Hippocampal formation (tissue), 2 donors: ENCODE data around the gene ADH6.
"Not testable (repeated sequence)": the region's sequence is repeated elsewhere in the genome, so short reads cannot be mapped to it uniquely, and the experiment has no call there.

Experiments
- DNase-seq, 2 donors: peaks; one replicate each; lab custom pipeline; 2025; lab: John Stamatoyannopoulos, UW

The ADH6 gene

DNA sequence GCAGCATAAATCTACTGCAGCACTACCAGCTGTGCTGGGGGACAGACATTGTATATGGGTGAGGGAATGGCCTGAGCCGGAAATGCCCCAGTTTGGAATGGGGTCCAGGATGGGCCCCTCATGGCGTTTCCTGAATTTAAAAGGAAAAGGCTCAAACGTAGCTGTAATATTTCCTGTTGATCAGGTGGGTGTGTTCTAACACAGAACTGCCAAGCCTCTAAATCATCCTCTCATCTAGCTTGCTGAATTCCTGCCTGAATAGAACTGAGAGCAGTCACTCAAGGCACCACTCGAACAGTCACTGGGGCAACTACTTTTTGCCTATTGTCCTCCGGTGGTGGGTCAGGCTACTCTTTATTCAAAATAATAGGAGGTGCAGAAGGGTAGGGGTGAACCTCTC, 28.7 kb downstream of the ADH6 start:
- no peak for DNase-seq

DNA sequence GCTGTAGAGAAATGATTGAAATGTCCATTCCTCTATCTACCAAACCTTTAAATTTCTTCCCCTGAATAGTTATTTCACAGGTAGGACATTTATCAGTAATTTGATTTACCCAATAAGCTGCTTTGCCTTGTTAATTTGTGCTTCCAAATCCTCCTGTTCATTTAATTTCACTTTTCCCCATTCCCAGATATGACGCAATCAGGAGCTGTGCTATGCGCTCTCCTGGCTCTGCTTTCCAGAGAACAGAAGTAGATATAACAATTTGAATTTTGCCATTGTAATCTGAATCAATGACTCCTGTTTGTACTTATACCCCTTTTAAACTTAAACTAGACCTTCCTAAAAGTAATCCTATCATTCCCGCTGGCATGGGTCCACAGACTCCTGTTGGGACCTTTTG, 29.1 kb downstream of the ADH6 start:
- not testable (repeated sequence) for DNase-seq

DNA sequence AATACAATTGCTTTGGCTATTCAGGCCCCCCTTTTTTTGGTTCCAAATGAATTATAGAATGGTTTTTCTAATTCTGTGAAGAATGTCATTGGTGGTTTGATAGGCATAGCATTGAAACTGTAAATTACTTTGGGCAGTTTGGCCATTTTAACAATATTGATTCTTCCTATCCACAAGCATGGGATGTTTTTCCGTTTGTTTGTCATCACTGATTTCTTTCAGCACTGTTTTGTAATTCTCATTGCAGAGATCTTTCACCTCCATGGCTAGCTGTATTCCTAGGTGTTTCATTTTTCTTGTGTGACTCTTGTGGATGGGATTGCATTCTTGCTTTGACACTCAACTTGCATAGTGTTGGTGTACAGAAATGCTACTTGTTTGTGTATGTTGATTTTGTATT, 33.0 kb downstream of the ADH6 start:
- DNase-seq, result no peak

DNA sequence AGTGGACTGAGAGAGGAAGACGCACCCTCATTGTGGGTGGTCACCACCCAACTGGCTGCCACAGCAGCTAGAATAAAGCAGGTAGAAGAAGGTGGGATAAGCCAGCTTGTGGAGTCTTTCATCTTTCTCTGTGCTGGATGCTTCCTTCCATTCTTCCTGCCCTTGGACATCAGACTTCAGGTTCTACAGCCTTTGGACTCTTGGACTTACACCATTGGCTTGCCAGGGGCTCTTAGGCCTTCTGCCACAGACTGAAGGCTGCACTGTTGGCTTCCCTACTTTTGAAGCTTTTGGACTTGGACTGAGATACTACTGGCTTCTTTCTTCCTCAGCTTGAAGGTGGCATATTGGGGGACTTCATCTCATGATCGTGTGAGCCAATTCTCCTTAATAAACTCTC, 33.5 kb downstream of the ADH6 start:
- DNase-seq, result no peak

DNA sequence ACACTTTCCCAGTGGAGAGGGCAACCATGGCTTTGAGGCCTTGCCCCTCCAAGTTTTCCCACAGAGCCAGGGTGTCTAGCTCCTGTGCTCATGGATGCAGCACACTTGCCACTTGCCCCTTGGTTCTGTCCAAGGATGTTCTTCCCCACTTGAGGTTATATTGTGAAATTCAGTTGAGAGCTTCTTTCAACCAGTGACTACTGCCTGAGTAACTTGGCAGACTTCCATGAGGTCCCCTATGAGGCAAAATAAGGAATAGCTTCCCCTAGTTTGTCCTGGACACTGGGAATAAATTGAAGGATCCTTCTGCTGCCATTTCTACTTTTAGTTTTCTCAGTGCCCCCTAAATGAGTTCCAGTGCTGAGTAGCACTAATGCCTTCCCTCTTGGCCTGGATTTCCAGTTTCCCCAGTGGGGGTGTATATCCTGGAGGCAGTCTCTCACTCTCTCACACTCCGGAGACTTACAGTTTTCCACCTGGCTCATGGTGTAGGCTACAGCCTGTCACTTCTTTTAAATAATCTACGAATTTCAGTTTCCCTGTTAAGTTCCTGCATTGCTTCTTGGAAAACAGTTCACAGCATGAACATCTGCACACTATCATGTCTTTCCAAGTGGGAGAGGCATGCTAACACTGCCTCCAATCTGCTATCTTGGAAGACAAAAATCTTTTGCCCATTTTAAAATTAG, 38.5 kb downstream of the ADH6 start:
- no peak for DNase-seq

DNA sequence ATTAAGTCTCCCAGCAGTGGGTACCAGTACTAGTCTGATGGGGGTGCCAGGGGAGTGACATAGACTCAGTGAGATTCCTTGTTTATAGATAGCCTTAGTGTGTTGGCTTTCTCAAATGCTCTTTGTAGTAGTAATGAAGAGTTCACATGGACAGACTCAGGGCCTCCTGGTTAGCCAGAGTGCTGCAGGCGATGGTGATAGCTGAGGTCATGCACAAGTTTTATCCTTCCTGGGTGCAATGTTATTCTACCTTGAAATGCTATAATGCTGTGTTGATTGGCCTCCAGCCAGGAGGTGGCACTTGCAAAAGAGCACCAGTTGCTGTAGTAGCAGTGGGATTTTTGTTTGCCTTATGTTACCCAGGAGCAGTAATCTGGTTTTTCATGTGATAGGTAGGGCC, 39.4 kb downstream of the ADH6 start:
- no peak for DNase-seq

DNA sequence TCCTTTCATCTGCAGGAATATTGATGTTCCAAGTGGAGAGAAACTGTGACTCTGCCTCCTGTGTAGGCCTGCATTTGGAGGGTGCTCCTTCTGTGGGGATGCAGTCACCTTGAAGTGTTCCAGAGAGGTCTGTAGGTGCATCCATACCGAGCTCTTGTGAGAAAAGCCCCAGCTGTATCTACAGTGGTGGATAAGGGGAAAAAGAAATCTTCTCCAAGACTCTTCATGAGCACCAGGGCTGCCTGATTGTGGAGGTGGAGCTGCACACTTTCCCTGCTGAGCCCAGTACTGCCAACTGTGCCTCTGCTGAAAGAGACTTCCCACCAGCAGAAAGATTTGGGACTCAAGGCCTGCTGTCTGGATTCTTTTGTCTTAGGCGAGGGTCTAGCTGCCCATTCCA, 39.9 kb downstream of the ADH6 start:
- no peak for DNase-seq

DNA sequence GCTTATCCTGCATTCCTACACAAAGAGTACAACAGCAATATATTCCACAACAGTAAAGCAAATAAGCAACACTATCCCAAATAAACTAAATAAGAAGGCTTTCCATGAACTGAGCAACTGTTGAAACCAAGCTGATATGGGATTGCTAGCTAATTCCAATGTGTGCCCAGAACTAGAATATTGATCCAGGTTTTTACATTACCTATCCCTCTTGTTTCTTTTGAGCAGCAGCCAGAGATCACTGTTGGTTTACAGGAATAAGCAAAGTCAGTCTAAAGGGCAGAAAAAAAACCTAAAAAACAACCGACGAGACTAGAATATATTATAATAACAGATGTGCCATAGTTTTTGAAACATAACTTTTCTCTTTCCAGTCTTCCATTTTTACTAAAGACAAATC, 52.5 kb downstream of the ADH6 start:
- no peak for DNase-seq

DNA sequence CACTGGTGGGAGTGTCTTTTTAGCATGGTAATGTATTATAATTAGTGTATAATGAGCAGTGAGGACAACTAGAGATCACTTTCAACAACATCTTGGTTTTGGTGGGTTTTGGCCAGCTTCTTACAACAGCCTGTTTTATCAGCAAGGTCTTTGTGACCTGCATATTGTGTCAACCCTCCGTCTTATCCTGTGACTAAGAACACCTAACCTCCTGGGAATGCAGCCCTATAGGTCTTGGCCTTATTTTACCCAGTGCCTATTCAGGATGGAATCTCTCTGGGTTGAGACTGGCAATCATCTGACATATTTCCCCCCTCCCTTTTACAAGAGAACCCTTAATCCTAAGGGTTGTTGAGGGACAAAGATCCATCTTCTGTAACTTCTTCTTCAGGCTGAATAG, 53.1 kb downstream of the ADH6 start:
- no peak for DNase-seq

DNA sequence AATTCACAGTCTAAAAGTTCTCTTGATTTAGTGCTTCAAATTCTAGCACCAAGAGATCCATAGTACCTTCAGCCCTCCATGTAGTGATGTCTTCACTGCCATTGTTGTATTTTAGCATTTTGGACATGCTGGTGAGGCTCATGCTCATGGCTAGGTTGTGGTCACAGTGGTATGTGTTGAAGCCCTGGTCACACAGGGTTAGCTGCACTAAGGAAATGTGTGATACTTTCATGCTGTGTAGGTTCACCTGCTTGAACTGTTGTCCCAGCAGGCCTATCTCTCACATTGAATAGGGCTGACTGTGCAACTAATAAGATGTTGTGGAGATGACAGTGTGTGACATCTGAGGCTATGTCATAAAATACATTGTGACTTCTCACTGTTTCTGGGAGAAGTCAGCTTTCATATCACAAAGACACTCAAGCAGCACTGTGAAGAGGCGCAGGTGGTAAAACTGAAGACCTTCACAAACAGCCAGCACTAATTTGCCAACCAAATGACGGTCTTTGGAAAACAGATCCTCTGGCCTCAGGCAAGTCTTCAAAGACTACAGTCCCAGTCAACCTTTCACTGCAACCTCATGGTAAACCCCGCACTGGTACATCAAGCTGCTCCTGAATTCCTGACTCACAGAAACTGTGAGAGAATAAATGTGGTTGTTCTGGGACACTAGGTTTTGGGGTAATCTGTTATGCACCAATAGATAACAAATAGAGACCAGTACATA, 57.5 kb downstream of the ADH6 start:
- no peak for DNase-seq

DNA sequence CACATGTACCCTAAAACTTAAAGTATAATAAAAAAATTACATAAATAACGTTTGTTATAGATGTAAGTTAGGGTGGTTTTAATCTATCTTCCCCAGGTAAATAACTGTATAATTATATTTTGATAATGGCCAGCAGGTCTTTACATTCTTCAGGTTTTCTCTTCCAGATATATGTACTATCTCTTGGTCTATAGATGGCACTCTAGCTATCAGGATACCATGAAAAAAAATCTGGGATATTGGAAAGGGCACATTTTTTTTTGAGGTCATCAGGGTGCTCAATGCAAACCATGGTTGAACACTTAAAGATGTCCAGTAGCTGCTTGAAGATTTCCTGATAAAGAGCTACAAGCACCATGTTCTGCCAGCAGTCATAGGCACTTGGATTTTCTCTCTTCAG, 59.3 kb downstream of the ADH6 start:
- no peak for DNase-seq

DNA sequence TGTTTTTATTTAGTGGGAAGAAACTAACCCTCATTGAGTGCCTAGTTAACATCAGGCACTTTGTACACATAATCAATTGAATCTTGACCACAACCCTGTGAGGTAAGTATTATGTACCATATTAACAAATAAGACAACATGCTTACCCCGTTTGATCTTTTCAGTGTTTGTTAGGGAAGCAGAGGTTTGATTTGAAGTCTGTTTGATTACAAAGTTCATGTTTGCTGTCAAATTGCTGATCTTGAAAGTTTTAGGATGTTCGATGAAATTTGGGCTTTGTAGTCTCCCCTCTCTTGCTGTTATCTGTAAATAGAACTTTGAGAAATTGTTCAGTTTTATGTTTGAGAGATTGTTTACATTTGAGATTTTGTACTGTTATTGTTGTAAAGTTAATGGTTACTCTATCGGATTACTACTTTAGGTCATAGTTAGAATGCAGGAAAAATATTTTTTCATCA, 61.5 kb downstream of the ADH6 start:
- DNase-seq, result no peak

DNA sequence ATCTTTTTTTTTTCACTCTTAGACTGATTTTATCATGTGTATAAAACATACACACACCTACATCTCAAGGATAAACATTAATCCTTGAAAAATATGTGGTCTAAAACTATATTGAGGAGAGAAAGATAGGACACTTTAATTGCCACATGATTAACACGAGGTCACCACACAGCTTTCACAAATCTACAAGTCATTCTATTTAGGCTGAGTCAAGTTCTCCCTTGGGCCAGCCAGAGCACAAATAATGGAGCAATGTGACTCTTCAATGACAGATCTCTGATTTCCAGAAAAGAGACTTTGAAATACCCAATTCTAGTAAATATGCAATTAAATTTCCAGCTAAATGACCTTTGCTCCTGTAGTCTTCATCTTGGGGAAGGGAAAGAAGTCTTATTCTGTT, 62.1 kb downstream of the ADH6 start:
- no peak for DNase-seq

DNA sequence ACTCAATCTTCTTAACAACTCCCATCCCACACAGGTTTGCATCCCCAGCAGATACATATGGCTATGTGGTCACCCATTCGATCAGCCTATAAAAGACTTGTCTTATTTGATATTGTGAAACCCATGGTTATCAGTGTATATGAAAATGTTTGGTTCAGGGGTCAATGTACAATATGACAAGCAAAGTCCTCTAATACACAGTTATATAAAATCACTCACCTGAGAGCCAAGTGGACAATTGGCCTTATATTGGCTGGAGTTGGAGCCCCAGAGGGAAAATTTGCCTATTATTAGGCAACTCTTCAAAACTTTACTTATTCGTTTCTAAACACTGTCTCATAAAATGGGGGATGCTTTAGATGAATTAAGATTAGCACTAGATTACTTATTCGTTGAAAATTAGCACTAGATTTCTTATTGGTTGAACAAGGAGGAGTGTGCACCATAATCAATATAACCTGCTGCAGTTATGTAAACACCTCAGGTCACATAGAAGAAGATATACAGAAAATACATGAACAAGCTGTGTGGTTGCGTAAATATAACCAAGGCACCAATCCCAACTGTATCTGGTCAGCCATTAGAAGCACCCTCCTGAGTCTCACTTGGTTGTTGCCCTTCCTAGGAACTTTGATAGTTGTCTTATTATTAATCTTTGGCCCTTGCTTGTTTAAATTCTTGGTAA, 64.2 kb downstream of the ADH6 start:
- DNase-seq, result no peak
